DND-41 (cell line): Measurements from ENCODE around the gene GRIP2.

Source experiments
- ATAC-seq: fragments of 200-7000 bp; cut with Tn5 transposase; 3 replicates; pipeline ENCODE4 v1.9.1; 2021; ENCODE audit warnings: low read depth; ENCODE audit not compliant: insufficient read depth
- DNase-seq: peaks from one replicate; pipeline ENCODE4 v3.0.0-alpha.2; 2020
- H2AFZ ChIP-seq: 2 replicates; pipeline ENCODE4 v1.6.0; 2012; ENCODE audit warnings: low read depth, low read length
- H3K27ac ChIP-seq: 2 replicates; pipeline ENCODE4 v1.5.1; 2012; ENCODE audit warnings: low read length, inconsistent platforms
- H3K27me3 ChIP-seq: fragments of 200-600 bp; sonication (generic); 2 replicates; pipeline ENCODE4 v1.6.0; 2012; ENCODE audit warnings: low read length, mild to moderate bottlenecking, inconsistent platforms; ENCODE audit not compliant: insufficient read depth, poor library complexity
- H3K36me3 ChIP-seq: 2 replicates; pipeline ENCODE4 v1.5.1; 2012; ENCODE audit warnings: low read length, inconsistent platforms; ENCODE audit not compliant: insufficient read depth
- H3K4me1 ChIP-seq: 2 replicates; pipeline ENCODE4 v1.5.1; 2012; ENCODE audit warnings: mild to moderate bottlenecking, low read length; ENCODE audit not compliant: insufficient read depth
- H3K4me2 ChIP-seq: 2 replicates; pipeline ENCODE4 v1.6.0; 2012; ENCODE audit warnings: mild to moderate bottlenecking, moderate library complexity, low read length, inconsistent platforms; ENCODE audit not compliant: insufficient read depth
- H3K4me3 ChIP-seq, 2 experiments: fragments of 200-600 bp in 1 of 2; shearing (Covaris generic) in 1 of 2; 2 replicates each; pipeline ENCODE4 v1.5.1; 2012 to 2016; ENCODE audit warnings: inconsistent platforms in 2 of 2, low read length in 2 of 2, mild to moderate bottlenecking in 2 of 2, low read depth in 1 of 2, moderate library complexity in 1 of 2
- H3K79me2 ChIP-seq: 2 replicates; pipeline ENCODE4 v1.6.0; 2012; ENCODE audit warnings: low read length, inconsistent platforms; ENCODE audit not compliant: insufficient read depth
- H3K9ac ChIP-seq: 2 replicates; pipeline ENCODE4 v1.6.0; 2012; ENCODE audit warnings: low read depth, mild to moderate bottlenecking, inconsistent platforms, low read length, moderate library complexity
- H3K9me3 ChIP-seq: 2 replicates; pipeline ENCODE4 v1.5.1; 2012; ENCODE audit warnings: low read length, moderate library complexity, mild to moderate bottlenecking, inconsistent platforms; ENCODE audit not compliant: insufficient read depth, severe bottlenecking
- H4K20me1 ChIP-seq: 2 replicates; pipeline ENCODE4 v1.6.0; 2012; ENCODE audit warnings: low read length; ENCODE audit not compliant: insufficient read depth
- EZH2 ChIP-seq: IDR thresholded peaks from 3 replicates; pipeline ENCODE4 v1.6.1; 2012; ENCODE audit warnings: borderline replicate concordance, low read depth, mild to moderate bottlenecking, moderate library complexity, low read length, inconsistent platforms; ENCODE audit not compliant: severe bottlenecking
- TF ChIP-seq, protein P1 (sequence below): IDR thresholded peaks from 2 replicates; pipeline ENCODE4 v1.5.1; 2012; ENCODE audit warnings: borderline replicate concordance, low read length, moderate library complexity, mild to moderate bottlenecking; ENCODE audit not compliant: poor library complexity, severe bottlenecking; ENCODE audit errors: extremely low read depth

GRIP2 gene

DNA sequence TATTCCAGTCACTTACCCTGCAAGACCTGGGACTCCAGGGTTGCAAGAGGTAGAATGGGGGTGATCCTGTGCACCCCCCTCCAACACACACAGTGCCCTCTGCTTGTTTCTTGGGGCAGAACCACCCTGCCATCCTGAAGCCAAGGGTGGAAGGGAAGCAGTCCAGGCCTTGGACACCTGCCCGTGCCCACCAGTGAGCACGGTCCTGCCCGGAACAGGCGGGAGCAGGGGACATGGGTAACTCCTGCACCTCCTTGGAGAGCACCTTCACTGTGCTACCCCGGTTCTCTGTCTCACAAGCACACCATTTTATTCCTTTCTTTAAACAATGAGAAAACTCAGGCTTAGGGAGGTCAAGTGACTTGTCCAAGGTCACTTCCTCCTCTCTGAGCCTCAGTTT, 80.8 kb downstream of the GRIP2 start:
- H3K4me2 ChIP-seq = no peak overlapping the region
- no peak overlapping the region for H3K27ac ChIP-seq
- H3K4me3 ChIP-seq = no peak overlapping the region
- DNase-seq (no peak), ATAC-seq (no peak)
- no peaks in the 10 kb centered on the region for H3K79me2 ChIP-seq
- H3K4me1 ChIP-seq = no peaks in the 10 kb centered on the region
- no peak for TF ChIP-seq EZH2
- TF ChIP-seq, protein P1, sequence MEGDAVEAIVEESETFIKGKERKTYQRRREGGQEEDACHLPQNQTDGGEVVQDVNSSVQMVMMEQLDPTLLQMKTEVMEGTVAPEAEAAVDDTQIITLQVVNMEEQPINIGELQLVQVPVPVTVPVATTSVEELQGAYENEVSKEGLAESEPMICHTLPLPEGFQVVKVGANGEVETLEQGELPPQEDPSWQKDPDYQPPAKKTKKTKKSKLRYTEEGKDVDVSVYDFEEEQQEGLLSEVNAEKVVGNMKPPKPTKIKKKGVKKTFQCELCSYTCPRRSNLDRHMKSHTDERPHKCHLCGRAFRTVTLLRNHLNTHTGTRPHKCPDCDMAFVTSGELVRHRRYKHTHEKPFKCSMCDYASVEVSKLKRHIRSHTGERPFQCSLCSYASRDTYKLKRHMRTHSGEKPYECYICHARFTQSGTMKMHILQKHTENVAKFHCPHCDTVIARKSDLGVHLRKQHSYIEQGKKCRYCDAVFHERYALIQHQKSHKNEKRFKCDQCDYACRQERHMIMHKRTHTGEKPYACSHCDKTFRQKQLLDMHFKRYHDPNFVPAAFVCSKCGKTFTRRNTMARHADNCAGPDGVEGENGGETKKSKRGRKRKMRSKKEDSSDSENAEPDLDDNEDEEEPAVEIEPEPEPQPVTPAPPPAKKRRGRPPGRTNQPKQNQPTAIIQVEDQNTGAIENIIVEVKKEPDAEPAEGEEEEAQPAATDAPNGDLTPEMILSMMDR = no peak
- H3K27me3 ChIP-seq = no peaks in the 10 kb centered on the region
- H3K9me3 ChIP-seq = no peaks in the 10 kb centered on the region
- H3K36me3 ChIP-seq = peaks cover 39% of the 10 kb centered on the region
- peaks cover 12% of the 10 kb centered on the region; the same call in 1 of the 2 replicates for H4K20me1 ChIP-seq
- no peak overlapping the region for H3K9ac ChIP-seq
- no peak overlapping the region for H2AFZ ChIP-seq

DNA sequence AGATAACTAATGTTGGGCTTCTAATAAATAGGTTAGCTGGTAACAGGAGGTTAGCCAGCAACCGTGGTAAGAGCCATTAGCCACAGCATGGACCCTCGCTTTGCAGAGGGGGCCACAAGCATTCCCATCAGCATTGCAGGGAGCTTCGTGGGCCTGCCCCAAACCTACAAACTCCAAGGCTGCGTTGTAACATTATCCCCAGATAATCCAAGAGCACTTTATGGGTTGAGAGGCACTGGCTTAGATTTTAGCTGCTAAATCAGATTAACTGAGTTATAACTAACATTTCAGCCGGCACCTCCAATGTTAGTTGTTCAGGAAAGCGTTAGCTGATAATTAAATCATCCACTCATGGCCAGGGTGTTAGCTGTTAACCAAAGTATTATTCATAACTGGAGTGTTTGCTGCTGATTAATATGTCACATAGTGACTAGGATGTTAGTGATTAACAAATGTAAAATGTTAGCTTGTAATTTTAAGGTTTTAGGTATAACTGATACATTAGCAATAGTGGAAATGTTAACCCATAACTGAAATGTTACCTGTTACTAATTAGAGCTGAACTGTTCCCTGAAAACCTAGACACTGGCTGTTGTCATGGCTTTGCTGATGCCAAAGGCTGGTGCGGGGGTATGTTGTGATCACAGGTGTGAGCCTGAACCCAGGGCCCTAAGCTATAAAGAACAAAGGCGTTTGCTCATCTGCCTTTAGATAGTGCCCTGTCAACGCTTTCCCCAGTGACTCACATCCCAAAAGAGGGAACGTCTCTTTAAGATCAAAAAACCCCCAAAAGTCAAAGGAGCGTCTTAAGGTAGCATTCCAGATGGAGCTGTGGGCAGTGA, 81.5 kb downstream of the GRIP2 start:
- no peak overlapping the region for H3K27ac ChIP-seq
- no peaks in the 10 kb centered on the region for H3K4me1 ChIP-seq
- no peak for TF ChIP-seq EZH2
- TF ChIP-seq, protein P1 = no peak
- H3K4me3 ChIP-seq = no peak overlapping the region
- H3K9me3 ChIP-seq = no peaks in the 10 kb centered on the region
- no peak for ATAC-seq
- no peak overlapping the region for H3K9ac ChIP-seq
- no peaks in the 10 kb centered on the region for H3K27me3 ChIP-seq
- no peak overlapping the region for H2AFZ ChIP-seq
- H3K4me2 ChIP-seq = no peak overlapping the region
- no peaks in the 10 kb centered on the region for H3K79me2 ChIP-seq
- peaks cover 39% of the 10 kb centered on the region for H3K36me3 ChIP-seq
- peaks cover 12% of the 10 kb centered on the region; the same call in 1 of the 2 replicates for H4K20me1 ChIP-seq
- no peak for DNase-seq

DNA sequence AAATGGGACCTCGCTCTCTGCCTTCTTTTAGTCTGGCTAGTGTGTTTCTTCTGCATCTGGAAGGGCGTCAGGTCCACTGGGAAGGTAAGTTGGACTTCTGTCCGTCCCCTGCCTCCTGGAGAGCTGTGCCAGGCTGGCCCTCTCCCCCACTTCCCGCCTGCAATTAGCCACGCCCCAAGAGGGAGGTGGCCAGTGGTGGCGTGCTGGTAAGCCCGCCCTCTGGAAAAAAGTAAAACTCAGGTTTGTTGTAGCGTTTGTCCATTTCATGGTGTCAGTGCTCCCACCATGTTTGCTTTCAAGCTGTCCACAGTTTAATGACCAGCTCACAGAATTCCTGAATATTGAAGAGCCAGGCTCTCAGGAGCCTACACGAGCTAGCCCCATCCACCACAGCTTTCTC, 82.1 kb downstream of the GRIP2 start:
- no peak overlapping the region for H3K27ac ChIP-seq
- no peaks in the 10 kb centered on the region for H3K79me2 ChIP-seq
- DNase-seq (no peak), ATAC-seq (no peak)
- TF ChIP-seq EZH2 = no peak
- TF ChIP-seq, protein P1 = no peak
- H3K4me1 ChIP-seq = no peaks in the 10 kb centered on the region
- peaks cover 36% of the 10 kb centered on the region for H3K36me3 ChIP-seq
- peaks cover 12% of the 10 kb centered on the region; the same call in 1 of the 2 replicates for H4K20me1 ChIP-seq
- no peak overlapping the region for H3K4me3 ChIP-seq
- no peaks in the 10 kb centered on the region for H3K9me3 ChIP-seq
- no peak overlapping the region for H3K9ac ChIP-seq
- H3K4me2 ChIP-seq = no peak overlapping the region
- no peak overlapping the region for H2AFZ ChIP-seq
- no peaks in the 10 kb centered on the region for H3K27me3 ChIP-seq
